ENCODE results near the gene CHD5. TPM values are rescaled to one million over a fixed set of nuclear protein-coding genes. Genes with fewer than 3 reads are reported as not detected.

Gene CHD5
- polyA plus RNA-seq, 2 of the 4 experiments (the other 2 are of a cell fraction) = 0.21 to 0.66 TPM

DNA sequence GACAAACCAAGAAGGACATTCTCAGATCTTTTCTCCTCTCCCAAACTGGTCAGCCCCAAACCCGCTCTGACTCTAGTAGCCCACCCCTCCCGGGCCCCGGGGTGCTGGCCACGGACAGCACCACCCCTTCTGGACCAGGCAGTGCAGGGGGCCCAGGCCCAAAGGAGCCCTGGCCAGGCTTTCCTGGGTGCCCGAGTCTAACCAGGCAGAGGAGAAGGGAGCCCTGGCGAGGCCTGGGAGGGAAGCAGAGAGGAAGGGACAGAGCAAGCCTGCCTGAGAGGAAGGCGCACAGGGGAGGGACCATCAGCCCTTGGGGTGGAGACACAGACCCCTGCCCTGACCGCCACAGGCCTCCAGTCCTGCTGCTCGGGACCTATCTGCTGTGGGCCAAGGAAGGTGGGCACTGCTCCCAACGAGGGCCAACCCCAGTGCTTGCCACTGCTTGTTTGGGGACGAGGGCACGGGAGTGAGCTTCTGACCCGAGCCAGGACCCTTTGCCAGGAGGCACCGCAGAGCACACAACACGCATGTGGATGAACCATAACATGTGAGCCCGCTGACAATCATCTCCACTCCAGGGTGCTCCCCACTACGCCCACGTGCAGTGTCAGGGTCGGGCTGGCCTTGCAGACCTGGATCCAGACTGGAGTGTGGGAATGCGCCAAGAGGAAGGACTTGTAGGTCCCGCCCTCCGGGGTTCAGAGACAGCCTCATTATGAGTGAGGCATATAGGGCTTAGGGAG, 76.8 kb downstream of the CHD5 start:
- POLR2A ChIA-PET = no interaction called here
- TF ChIP-seq FOSB (CRISPR knock-in tag; IDR thresholded peaks at IDR 0.05) = no peak
- TF ChIP-seq, protein P1, sequence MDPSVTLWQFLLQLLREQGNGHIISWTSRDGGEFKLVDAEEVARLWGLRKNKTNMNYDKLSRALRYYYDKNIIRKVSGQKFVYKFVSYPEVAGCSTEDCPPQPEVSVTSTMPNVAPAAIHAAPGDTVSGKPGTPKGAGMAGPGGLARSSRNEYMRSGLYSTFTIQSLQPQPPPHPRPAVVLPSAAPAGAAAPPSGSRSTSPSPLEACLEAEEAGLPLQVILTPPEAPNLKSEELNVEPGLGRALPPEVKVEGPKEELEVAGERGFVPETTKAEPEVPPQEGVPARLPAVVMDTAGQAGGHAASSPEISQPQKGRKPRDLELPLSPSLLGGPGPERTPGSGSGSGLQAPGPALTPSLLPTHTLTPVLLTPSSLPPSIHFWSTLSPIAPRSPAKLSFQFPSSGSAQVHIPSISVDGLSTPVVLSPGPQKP (IDR thresholded peaks at IDR 0.05; ENCODE audit: low read depth, low read length) = no peak
- TF ChIP-seq JUN (IDR thresholded peaks at IDR 0.05) = no peak
- TF ChIP-seq CBX8 (IDR thresholded peaks at IDR 0.05) = no peak
- TF ChIP-seq, protein P2, sequence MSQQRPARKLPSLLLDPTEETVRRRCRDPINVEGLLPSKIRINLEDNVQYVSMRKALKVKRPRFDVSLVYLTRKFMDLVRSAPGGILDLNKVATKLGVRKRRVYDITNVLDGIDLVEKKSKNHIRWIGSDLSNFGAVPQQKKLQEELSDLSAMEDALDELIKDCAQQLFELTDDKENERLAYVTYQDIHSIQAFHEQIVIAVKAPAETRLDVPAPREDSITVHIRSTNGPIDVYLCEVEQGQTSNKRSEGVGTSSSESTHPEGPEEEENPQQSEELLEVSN (IDR thresholded peaks at IDR 0.05; ENCODE audit: borderline replicate concordance, low read depth) = no peak
- TF ChIP-seq, protein P3, sequence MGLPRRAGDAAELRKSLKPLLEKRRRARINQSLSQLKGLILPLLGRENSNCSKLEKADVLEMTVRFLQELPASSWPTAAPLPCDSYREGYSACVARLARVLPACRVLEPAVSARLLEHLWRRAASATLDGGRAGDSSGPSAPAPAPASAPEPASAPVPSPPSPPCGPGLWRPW (IDR thresholded peaks at IDR 0.05) = no peak
- no peak for TF ChIP-seq MAZ (IDR thresholded peaks at IDR 0.05; ENCODE audit: borderline replicate concordance, low read depth, low read length)
- TF ChIP-seq HOXA7 (CRISPR knock-in tag; IDR thresholded peaks at IDR 0.05) = no peak
- no peak for TF ChIP-seq CHD2 (IDR thresholded peaks at IDR 0.05; ENCODE audit: low read length, partially characterized antibody)
- no peak for TF ChIP-seq ESRRA (IDR thresholded peaks at IDR 0.05; ENCODE audit: borderline replicate concordance, low read length)
- no peak for TF ChIP-seq KDM5A (IDR thresholded peaks at IDR 0.05)
- TF ChIP-seq FOSL2 (IDR thresholded peaks at IDR 0.05) = no peak
- no peak for TF ChIP-seq FOSL2 (CRISPR knock-in tag; IDR thresholded peaks at IDR 0.05)
- TF ChIP-seq, protein P4, sequence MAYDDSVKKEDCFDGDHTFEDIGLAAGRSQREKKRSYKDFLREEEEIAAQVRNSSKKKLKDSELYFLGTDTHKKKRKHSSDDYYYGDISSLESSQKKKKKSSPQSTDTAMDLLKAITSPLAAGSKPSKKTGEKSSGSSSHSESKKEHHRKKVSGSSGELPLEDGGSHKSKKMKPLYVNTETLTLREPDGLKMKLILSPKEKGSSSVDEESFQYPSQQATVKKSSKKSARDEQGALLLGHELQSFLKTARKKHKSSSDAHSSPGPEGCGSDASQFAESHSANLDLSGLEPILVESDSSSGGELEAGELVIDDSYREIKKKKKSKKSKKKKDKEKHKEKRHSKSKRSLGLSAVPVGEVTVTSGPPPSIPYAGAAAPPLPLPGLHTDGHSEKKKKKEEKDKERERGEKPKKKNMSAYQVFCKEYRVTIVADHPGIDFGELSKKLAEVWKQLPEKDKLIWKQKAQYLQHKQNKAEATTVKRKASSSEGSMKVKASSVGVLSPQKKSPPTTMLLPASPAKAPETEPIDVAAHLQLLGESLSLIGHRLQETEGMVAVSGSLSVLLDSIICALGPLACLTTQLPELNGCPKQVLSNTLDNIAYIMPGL (CRISPR knock-in tag; IDR thresholded peaks at IDR 0.05; ENCODE audit: borderline replicate concordance) = no peak
- TF ChIP-seq, protein P5, sequence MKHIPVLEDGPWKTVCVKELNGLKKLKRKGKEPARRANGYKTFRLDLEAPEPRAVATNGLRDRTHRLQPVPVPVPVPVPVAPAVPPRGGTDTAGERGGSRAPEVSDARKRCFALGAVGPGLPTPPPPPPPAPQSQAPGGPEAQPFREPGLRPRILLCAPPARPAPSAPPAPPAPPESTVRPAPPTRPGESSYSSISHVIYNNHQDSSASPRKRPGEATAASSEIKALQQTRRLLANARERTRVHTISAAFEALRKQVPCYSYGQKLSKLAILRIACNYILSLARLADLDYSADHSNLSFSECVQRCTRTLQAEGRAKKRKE (CRISPR knock-in tag; IDR thresholded peaks at IDR 0.05; ENCODE audit: low read depth) = no peak
- TF ChIP-seq, protein P6, sequence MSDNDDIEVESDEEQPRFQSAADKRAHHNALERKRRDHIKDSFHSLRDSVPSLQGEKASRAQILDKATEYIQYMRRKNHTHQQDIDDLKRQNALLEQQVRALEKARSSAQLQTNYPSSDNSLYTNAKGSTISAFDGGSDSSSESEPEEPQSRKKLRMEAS (IDR thresholded peaks at IDR 0.05) = no peak
- ATAC-seq (no peak), FAIRE-seq (no peak), DNase-seq (ENCODE audit: low read depth in 1 of 2, low spot score in 1 of 2) (no peak)
- Histone ChIP-seq H3K27ac (no peak overlapping the region), H3K9me3 (no peaks in the 10 kb centered on the region), H3K4me3 (no peak overlapping the region), H3K4me1 (no peaks in the 10 kb centered on the region), H3K4me2 (no peak overlapping the region)
- CTCF ChIA-PET = no interaction called here
- WGBS (ENCODE audit: missing lambda C conversion rate) = 84% methylated on average over 5 of the region's 22 CpGs

DNA sequence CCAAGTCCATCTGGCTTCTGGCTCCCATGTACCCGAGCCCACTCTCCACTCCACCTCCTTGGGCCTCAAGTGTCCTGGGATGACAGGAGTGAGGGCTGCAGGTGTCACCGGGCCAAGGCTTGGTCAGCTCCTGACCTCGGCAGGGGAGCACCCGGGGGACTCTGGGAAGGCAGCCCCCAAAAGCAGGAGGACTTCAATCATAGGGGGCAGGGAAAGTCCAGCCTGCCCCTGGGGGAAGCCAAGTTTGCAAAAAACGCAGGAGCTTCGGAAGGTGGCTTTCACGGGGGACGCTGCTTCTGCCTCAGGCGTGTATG, 77.6 kb downstream of the CHD5 start:
- POLR2A ChIA-PET = no interaction called here
- TF ChIP-seq HOXB13 (CRISPR knock-in tag; IDR thresholded peaks at IDR 0.05; ENCODE audit: low read depth) = no peak
- TF ChIP-seq RAD21 (conservative IDR thresholded peaks at IDR 0.05 in 1 of 2, IDR thresholded peaks at IDR 0.05 in 1 of 2) = no peak
- TF ChIP-seq, protein P2 (IDR thresholded peaks at IDR 0.05; ENCODE audit: borderline replicate concordance, low read depth) = no peak
- no peak for TF ChIP-seq PHF8 (IDR thresholded peaks at IDR 0.05; ENCODE audit: borderline replicate concordance, low read depth)
- no peak for TF ChIP-seq CEBPB (IDR thresholded peaks at IDR 0.05)
- TF ChIP-seq TFCP2L1 (CRISPR knock-in tag; IDR thresholded peaks at IDR 0.05) = no peak
- no peak for TF ChIP-seq POLR2AphosphoS2 (conservative IDR thresholded peaks at IDR 0.05; ENCODE audit: low read length)
- TF ChIP-seq RNF2 (IDR thresholded peaks at IDR 0.05; ENCODE audit: borderline replicate concordance, low read depth) = no peak
- TF ChIP-seq, protein P7, sequence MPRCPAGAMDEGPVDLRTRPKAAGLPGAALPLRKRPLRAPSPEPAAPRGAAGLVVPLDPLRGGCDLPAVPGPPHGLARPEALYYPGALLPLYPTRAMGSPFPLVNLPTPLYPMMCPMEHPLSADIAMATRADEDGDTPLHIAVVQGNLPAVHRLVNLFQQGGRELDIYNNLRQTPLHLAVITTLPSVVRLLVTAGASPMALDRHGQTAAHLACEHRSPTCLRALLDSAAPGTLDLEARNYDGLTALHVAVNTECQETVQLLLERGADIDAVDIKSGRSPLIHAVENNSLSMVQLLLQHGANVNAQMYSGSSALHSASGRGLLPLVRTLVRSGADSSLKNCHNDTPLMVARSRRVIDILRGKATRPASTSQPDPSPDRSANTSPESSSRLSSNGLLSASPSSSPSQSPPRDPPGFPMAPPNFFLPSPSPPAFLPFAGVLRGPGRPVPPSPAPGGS (IDR thresholded peaks at IDR 0.05) = no peak
- TF ChIP-seq, protein P3 (IDR thresholded peaks at IDR 0.05) = no peak
- no peak for TF ChIP-seq SMC3 (IDR thresholded peaks at IDR 0.05)
- TF ChIP-seq, protein P4 (CRISPR knock-in tag; IDR thresholded peaks at IDR 0.05; ENCODE audit: borderline replicate concordance) = no peak
- TF ChIP-seq JUN (IDR thresholded peaks at IDR 0.05) = no peak

More for the DNA sequence above, 77.6 kb downstream of the CHD5 start:
- no peaks in the 10 kb centered on the region for H3K9me3 ChIP-seq
- H3K4me3 ChIP-seq = no peak overlapping the region
- WGBS (ENCODE audit: missing lambda C conversion rate) = 66% methylated on average over 4 of the region's 9 CpGs
- CTCF ChIA-PET = interaction anchor here (0.6 kb wide), 1 partner anchor 136 kb away, joined by 4 read pairs; no protein-coding TSS in a partner anchor
- DNase-seq (ENCODE audit: low read depth in 1 of 2, low spot score in 1 of 2) (no peak), FAIRE-seq (no peak), ATAC-seq (no peak)
- no peak overlapping the region for H3K27ac ChIP-seq
- H3K4me1 ChIP-seq = no peaks in the 10 kb centered on the region
- no peak overlapping the region for H3K4me2 ChIP-seq
